GM18507 (cell line): ENCODE data around the gene METTL26.

Experiments used
- DNase-seq: peaks from one replicate; pipeline ENCODE4 v3.0.0; 2011; ENCODE audit warnings: low read depth; ENCODE audit not compliant: insufficient read length; ENCODE audit errors: extremely low spot score
- FAIRE-seq: peaks from 2 replicates; lab custom pipeline; 2011; peaks lifted over from hg19 to GRCh38; lab: Jason Lieb, UNC

The METTL26 gene

GRCh38 chr16:589658-590187 is 46.4 kb downstream of the METTL26 start, which contains the start of gene RAB40C:
TSS of gene RAB40C (plus strand) at chr16:590066. CDS start at chr16:590292, 226 bp downstream.
- DNase-seq (peak; percentile 94), FAIRE-seq (peak; percentile 90)

DNA sequence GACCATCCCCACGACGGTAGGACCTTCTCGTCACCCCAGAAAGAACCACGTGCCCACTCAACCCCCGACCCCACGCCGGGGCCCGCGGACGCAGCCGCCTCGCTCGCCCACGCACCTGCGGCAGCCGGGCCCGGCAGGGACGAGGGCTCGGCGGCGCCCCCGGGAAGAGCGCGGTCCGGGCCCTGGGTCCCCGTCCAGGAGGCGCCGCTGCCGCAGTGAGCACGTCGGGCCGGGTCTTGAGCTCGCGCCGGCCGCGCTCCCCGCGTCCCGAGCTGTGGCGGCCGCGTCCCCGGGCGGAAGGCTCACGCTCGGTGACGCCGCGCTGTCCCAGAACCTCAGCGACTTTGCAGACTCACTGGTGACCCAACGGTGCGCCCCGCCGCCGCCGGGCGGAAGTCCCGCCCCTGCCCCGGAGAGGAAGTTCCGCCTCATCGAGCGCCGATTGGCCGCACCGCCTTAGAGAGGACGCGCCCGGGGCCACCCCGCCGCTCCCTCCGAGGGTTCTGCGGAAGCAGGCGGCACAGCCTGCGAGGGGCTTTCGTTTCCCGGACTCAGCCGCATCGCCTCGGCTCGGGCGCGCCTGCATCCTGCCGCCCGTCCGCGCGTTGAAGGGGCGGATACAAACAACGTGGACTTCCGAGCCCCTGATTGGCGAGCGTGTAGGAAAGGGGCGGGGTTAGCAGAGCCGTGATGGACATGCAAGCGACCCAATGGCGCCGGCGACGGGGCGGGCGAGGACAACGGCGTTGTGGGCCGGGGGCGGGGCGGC is 47.0 kb downstream of the METTL26 start:
- DNase-seq (peak; percentile 81), FAIRE-seq (no peak)

DNA sequence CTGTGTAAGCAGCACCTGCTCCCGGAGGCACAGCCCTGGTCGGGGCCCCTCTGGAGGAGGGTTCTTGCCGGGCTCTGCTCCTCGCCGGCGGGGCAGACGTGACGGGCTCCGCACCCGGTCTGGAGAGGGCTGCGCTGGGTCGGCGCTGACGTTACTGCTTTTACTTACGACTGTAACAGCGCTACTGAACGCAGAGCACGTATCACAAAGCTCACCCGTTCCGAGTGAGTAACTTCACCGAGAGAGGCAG is 47.5 kb downstream of the METTL26 start:
- DNase-seq, result no peak
- FAIRE-seq, result no peak

DNA sequence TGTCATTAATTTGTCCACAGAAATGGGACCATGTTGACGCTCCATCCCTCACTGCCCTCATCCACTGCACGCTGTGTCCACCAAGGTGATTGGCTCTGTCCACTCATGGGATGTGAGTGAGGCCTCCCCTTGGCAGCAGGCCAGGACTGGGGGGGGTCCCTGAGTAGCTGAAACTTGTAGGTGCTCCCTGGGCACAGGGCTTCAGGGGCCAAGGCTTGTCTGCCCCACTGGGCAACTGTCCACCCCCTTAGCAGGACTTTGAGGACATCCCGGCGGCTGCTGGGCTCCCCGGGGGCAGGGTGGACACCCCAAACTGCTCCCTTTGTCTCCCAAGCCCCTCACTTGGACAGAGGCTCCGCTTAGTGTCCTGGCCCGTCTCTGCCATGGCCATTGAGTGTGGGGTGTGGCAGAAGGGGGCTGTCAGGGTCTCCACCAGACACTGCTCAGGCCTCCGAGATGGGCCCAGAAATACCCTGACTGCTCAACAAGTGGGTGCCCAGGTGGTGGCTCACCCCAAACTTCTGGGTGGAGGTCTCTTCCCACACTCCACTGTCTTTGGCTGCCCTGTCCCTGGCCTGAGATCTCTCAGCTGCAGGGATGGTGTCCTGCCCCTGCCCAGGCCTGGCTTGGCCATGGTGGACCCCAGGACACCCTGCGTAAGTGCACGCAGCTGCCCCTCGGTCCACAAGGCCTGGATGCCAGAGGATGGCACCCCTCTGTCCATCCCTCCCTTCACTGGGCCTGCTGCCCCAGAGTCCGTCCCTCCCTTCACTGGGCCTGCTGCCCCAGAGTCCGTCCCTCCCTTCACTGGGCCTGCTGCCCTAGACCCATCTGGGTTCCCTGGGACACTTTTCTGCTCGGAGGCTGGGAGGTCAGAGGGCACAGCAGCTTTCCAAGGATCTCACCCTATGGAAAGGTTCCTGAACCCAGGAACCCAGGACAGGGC is 49.2 kb downstream of the METTL26 start:
- no peak for FAIRE-seq
- no peak for DNase-seq

- DNase-seq, result no peak
- FAIRE-seq, result no peak
Measured at GRCh38 chr16:586047-586644, 50.0 kb downstream of the METTL26 start.

GRCh38 chr16:585351-585750 is 50.8 kb downstream of the METTL26 start:
- FAIRE-seq, result no peak
- no peak for DNase-seq
